ENCODE results near the gene ARHGEF7.

ARHGEF7 gene

DNA sequence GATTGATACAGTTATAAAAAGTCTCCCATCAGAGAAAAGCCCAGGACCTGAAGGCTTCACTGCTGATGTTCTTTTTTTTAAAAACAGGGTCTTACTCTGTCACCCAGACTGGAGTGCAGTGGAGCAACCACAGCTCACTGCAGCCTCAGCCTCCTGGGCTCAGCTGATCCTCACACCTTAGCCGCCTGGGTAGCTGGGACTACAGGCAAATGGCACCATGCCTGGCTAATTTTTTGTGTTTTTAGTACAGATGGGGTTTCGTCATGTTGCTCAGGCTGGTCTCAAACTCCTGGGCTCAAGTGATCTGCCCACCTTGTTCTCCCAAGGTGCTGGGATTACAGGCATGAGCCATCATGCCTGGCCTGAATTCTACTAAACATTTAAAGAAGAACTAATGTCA lies 238.4 kb downstream of the ARHGEF7 start:
- DNase-seq (ENCODE audit: low spot score): no peak

DNA sequence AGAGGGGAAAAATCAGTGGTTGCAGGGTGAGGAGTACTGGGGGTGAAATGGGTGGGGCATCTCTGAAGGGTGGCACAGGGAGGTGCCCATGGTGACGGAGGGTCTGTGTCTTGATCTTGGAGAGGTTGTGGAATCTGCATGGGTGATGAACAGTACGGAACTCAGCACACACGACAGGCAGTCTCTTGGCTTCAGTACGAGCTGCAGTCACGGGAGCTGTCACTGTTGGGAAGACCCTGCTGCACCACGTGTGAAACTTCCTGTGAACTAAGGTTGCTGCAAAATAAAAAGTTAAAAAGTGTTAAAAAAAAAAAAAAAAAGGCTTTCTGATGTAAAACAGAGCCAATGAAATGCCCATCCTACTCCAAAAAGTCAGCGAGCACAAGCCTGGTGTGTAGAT lies 239.7 kb downstream of the ARHGEF7 start:
- DNase-seq (ENCODE audit: low spot score): no peak
